HEK293 (cell line): ENCODE results near the gene CRIM1.

Experiments
- EGR2 ChIP-seq: fragments of 450-650 bp; formaldehyde crosslinking; IDR thresholded peaks from 2 replicates; pipeline ENCODE4 v1.5.1; 2016; ENCODE audit warnings: low read depth, missing biosample characterization, missing genetic modification characterization
- GLI4 ChIP-seq: fragments of 450-650 bp; formaldehyde crosslinking; IDR thresholded peaks from 2 replicates; pipeline ENCODE4 v1.5.1; 2016; ENCODE audit warnings: missing biosample characterization, missing genetic modification characterization
- KLF17 ChIP-seq: fragments of 450-650 bp; formaldehyde crosslinking; IDR thresholded peaks from 2 replicates; pipeline ENCODE4 v1.5.1; 2016; ENCODE audit warnings: missing biosample characterization, missing genetic modification characterization
- PRDM1 ChIP-seq: fragments of 450-650 bp; formaldehyde crosslinking; IDR thresholded peaks from 2 replicates; pipeline ENCODE4; 2016; ENCODE audit warnings: missing biosample characterization, missing genetic modification characterization
- PRDM6 ChIP-seq: fragments of 450-650 bp; formaldehyde crosslinking; IDR thresholded peaks from 2 replicates; pipeline ENCODE4 v1.5.1; 2017; ENCODE audit warnings: missing biosample characterization, missing genetic modification characterization
- SCRT2 ChIP-seq: fragments of 450-650 bp; formaldehyde crosslinking; IDR thresholded peaks from 2 replicates; pipeline ENCODE4 v1.5.1; 2016; ENCODE audit warnings: missing biosample characterization, missing genetic modification characterization
- WT1 ChIP-seq: fragments of 450-650 bp; formaldehyde crosslinking; IDR thresholded peaks from 2 replicates; pipeline ENCODE4 v1.5.1; 2016; ENCODE audit warnings: missing biosample characterization, missing genetic modification characterization
- ZBTB11 ChIP-seq: fragments of 450-650 bp; formaldehyde crosslinking; conservative IDR thresholded peaks from 2 replicates; pipeline ENCODE4 v1.5.1; 2016; ENCODE audit warnings: low read depth, missing biosample characterization, missing genetic modification characterization
- ZBTB21 ChIP-seq: fragments of 450-650 bp; formaldehyde crosslinking; IDR thresholded peaks from 2 replicates; pipeline ENCODE4 v1.5.1; 2017; ENCODE audit warnings: missing biosample characterization, missing genetic modification characterization
- ZEB2 ChIP-seq: fragments of 450-650 bp; formaldehyde crosslinking; IDR thresholded peaks from 2 replicates; pipeline ENCODE4 v1.5.1; 2016; ENCODE audit warnings: missing biosample characterization, missing genetic modification characterization
- ZFP69B ChIP-seq: fragments of 450-650 bp; formaldehyde crosslinking; IDR thresholded peaks from 2 replicates; pipeline ENCODE4 v1.5.1; 2016; ENCODE audit warnings: missing biosample characterization, missing genetic modification characterization
- ZNF221 ChIP-seq: fragments of 450-650 bp; formaldehyde crosslinking; IDR thresholded peaks from 2 replicates; pipeline ENCODE4 v1.5.1; 2017; ENCODE audit warnings: missing biosample characterization, missing genetic modification characterization, borderline replicate concordance
- ZNF398 ChIP-seq: fragments of 450-650 bp; formaldehyde crosslinking; IDR thresholded peaks from 2 replicates; pipeline ENCODE4 v1.5.1; 2017; ENCODE audit warnings: missing biosample characterization, missing genetic modification characterization
- ZNF488 ChIP-seq: fragments of 450-650 bp; formaldehyde crosslinking; IDR thresholded peaks from 2 replicates; pipeline ENCODE4 v1.5.1; 2016; ENCODE audit warnings: missing biosample characterization, missing genetic modification characterization
- ZNF513 ChIP-seq: fragments of 450-650 bp; IDR thresholded peaks from 2 replicates; pipeline ENCODE4 v1.5.1; 2018; ENCODE audit warnings: missing biosample characterization, missing genetic modification characterization
- ZNF518A ChIP-seq: fragments of 450-650 bp; formaldehyde crosslinking; conservative IDR thresholded peaks from 2 replicates; pipeline ENCODE4 v1.5.1; 2016; ENCODE audit warnings: low read depth, missing biosample characterization, missing genetic modification characterization
- ZNF610 ChIP-seq: fragments of 450-650 bp; formaldehyde crosslinking; IDR thresholded peaks from 2 replicates; pipeline ENCODE4 v1.5.1; 2016; ENCODE audit warnings: missing biosample characterization, missing genetic modification characterization, borderline replicate concordance
- ZNF629 ChIP-seq: fragments of 450-650 bp; formaldehyde crosslinking; IDR thresholded peaks from 2 replicates; pipeline ENCODE4 v1.5.1; 2017; ENCODE audit warnings: missing biosample characterization, missing genetic modification characterization
- ZNF658 ChIP-seq: fragments of 450-650 bp; formaldehyde crosslinking; IDR thresholded peaks from 2 replicates; pipeline ENCODE4; 2016; ENCODE audit warnings: missing biosample characterization, missing genetic modification characterization
- ZNF692 ChIP-seq: fragments of 450-650 bp; formaldehyde crosslinking; IDR thresholded peaks from 2 replicates; pipeline ENCODE4 v1.5.1; 2016; ENCODE audit warnings: missing biosample characterization, missing genetic modification characterization
- ZNF701 ChIP-seq: fragments of 450-650 bp; formaldehyde crosslinking; IDR thresholded peaks from 2 replicates; pipeline ENCODE4 v1.5.1; 2016; ENCODE audit warnings: missing biosample characterization, missing genetic modification characterization
- ZNF791 ChIP-seq: fragments of 450-650 bp; formaldehyde crosslinking; IDR thresholded peaks from 2 replicates; pipeline ENCODE4 v1.5.1; 2016; ENCODE audit warnings: missing biosample characterization, missing genetic modification characterization

The CRIM1 gene

GRCh38 chr2:36403675-36404230 is 48.2 kb downstream of the CRIM1 start (continued):
- TF ChIP-seq ZNF518A (tag by site-specific recombination) (no peak), PRDM1 (tag by site-specific recombination) (peak; percentile 69), EGR2 (tag by site-specific recombination) (peak; percentile 42), ZFP69B (tag by site-specific recombination) (no peak), ZNF791 (tag by site-specific recombination) (no peak), ZEB2 (tag by site-specific recombination) (peak; percentile 89), ZNF701 (tag by site-specific recombination) (peak; percentile 89), SCRT2 (tag by site-specific recombination) (peak; percentile 84), ZNF221 (tag by site-specific recombination) (no peak), ZBTB11 (tag by site-specific recombination) (no peak), PRDM6 (tag by site-specific recombination) (peak; percentile 93), GLI4 (tag by site-specific recombination) (no peak), ZNF398 (peak; percentile 72), ZNF692 (tag by site-specific recombination) (peak; percentile 42; the same call in 1 of the 2 replicates), ZNF629 (tag by site-specific recombination) (peak; percentile 88), ZNF513 (peak; percentile 53), ZNF610 (tag by site-specific recombination) (no peak), KLF17 (tag by site-specific recombination) (peak; percentile 43; the same call in 1 of the 2 replicates), ZBTB21 (peak; percentile 75), ZNF488 (tag by site-specific recombination) (no peak), WT1 (peak; percentile 100), ZNF658 (tag by site-specific recombination) (no peak)
